Stimulated activated naive CD8-positive, alpha-beta T cell treated with anti-CD3 and anti-CD28 coated beads, Interleukin-15, amount 100 ng/mL, for 72 hours (primary cell): ENCODE measurements around the gene PIGT.

Experiments used
- ATAC-seq: fragments of 150-1000 bp; cut with Tn5 transposase; 2 replicates; pipeline ENCODE4 v1.10.0; 2021; ENCODE audit warnings: mild to moderate bottlenecking, moderate library complexity
- DNase-seq, 2 donors: peaks; one replicate each; pipeline ENCODE4 v3.0.0; 2021 to 2022
- H3K27ac Mint-ChIP-seq, 2 donors: one replicate each; pipeline ENCODE4 v1.8.0; 2022; ENCODE audit warnings: mild to moderate bottlenecking in 2 of 2, mixed read lengths in 2 of 2, moderate library complexity in 2 of 2
- H3K27me3 Mint-ChIP-seq: one replicate; pipeline ENCODE4 v1.8.0; 2022; ENCODE audit warnings: mixed read lengths
- H3K4me1 Mint-ChIP-seq: one replicate; pipeline ENCODE4 v1.8.0; 2022; ENCODE audit warnings: mild to moderate bottlenecking, mixed read lengths
- H3K4me3 Mint-ChIP-seq, 2 donors: one replicate each; pipeline ENCODE4 v1.8.0; 2022; ENCODE audit warnings: mild to moderate bottlenecking in 2 of 2, mixed read lengths in 2 of 2, moderate library complexity in 1 of 2
- H3K9me3 Mint-ChIP-seq, 2 donors: one replicate each; pipeline ENCODE4 v1.8.0; 2022; ENCODE audit warnings: mixed read lengths in 2 of 2

PIGT gene

DNA sequence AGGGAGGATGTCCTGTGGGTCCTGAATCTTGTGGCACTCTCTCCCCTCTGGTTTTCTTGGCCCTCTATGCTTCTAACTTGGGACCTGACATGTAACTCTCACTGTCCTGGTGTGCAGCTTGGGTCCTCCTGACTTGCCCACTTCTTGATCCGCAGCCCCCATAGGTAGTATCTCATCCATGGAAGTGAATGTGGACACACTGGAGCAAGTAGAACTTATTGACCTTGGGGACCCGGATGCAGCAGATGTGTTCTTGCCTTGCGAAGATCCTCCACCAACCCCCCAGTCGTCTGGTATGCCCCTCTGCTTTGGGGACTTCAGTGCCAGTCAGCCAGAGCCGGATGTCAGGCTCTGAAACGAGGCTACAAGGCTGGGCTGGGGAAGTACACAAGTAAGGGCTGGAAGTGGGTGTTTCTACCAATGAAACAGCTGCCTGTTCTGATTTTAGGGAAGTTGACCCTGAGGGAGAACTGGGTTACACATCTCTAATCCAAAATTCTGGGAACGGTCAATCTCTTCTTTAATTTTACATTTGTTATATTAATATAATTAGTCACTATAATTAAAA, 7.2 kb upstream of the PIGT start:
- ATAC-seq (no peak), DNase-seq (no peak)
- no peaks in the 10 kb centered on the region for H3K27me3 Mint-ChIP-seq
- peak overlapping the region; percentile 5 to 43 for H3K4me3 Mint-ChIP-seq
- no peaks in the 10 kb centered on the region for H3K9me3 Mint-ChIP-seq
- H3K27ac Mint-ChIP-seq: no peak overlapping the region
- peaks cover 35% of the 10 kb centered on the region for H3K4me1 Mint-ChIP-seq

DNA sequence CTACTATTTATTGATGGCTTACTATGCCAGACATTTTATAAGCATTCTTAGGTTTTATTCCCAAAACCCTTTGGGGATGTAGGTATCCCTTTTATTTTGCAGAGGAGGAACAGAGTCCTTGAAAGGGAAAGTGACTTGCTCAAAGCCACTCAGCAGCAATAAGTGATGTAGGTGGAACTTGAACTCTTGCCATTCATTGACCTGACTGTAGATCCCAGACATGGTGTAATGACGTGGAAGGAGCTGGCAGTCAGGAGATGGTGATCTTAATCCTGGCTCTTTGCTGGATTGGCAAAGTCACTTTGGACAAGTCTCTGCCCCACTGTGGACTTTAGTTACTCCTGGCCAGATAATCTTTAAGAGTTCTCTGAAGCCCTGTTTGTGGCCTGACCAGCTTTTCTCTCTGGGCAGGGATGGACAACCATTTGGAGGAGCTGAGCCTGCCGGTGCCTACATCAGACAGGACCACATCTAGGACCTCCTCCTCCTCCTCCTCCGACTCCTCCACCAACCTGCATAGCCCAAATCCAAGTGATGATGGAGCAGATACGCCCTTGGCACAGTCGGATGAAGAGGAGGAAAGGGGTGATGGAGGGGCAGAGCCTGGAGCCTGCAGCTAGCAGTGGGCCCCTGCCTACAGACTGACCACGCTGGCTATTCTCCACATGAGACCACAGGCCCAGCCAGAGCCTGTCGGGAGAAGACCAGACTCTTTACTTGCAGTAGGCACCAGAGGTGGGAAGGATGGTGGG, 6.2 kb upstream of the PIGT start:
- Mint-ChIP-seq H3K27me3 (no peaks in the 10 kb centered on the region), H3K4me1 (peaks cover 37% of the 10 kb centered on the region), H3K27ac (peak overlapping the region in 1 of 2 donors; percentile 43), H3K9me3 (no peaks in the 10 kb centered on the region), H3K4me3 (no peak overlapping the region)
- ATAC-seq (no peak), DNase-seq (no peak)

GRCh38 chr20:45410887-45411286, 5.1 kb upstream of the PIGT start:
- Mint-ChIP-seq H3K27me3 (no peaks in the 10 kb centered on the region), H3K9me3 (no peaks in the 10 kb centered on the region), H3K27ac (no peak overlapping the region), H3K4me1 (peaks cover 36% of the 10 kb centered on the region), H3K4me3 (no peak overlapping the region)
- no peak for DNase-seq
- ATAC-seq: no peak

DNA sequence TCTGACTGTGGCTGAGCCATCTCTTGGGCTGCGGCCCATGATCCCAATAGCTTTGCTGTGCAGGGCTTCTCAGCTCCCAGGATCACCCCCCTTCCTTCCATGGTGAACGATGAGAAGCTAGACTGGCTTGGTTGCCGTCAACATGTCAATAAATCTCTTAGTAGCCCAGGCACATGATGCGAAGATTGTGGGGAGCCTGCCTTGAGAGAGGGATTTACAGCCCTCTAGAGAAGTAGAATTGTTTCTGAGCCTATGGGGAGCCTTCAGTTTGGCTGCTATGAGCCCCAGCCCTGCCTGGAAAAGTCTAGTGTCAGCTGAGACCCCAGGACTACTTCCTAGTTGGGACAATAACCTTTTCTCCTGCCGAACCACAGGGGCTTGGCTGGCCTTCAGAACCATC, 3.3 kb upstream of the PIGT start:
- Mint-ChIP-seq H3K4me3 (no peak overlapping the region), H3K27me3 (no peaks in the 10 kb centered on the region), H3K4me1 (peaks cover 40% of the 10 kb centered on the region), H3K27ac (no peak overlapping the region), H3K9me3 (no peaks in the 10 kb centered on the region)
- no peak for ATAC-seq
- DNase-seq: no peak

DNA sequence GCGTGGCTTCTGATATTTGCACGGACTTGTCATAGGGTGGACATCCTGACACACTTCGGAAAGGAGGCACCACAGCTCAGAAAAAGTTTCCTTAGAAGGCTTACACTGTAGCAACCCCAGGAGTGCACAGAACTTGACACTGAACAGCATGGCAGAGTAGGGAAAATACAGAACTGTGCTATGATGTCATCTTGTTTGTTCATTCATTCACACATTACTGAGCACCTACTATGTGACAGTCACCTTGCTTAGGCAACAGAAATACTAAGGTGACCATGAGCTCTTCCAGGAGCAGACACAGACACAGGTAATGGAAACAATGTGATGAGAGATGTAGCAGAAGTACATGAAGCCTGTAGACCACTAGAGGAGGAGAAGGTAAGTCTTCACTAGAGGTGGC, 2.5 kb upstream of the PIGT start:
- H3K27ac Mint-ChIP-seq: no peak overlapping the region
- H3K4me3 Mint-ChIP-seq: no peak overlapping the region
- DNase-seq (no peak), ATAC-seq (no peak)
- H3K9me3 Mint-ChIP-seq: no peaks in the 10 kb centered on the region
- peaks cover 40% of the 10 kb centered on the region for H3K4me1 Mint-ChIP-seq
- no peaks in the 10 kb centered on the region for H3K27me3 Mint-ChIP-seq

GRCh38 chr20:45416917-45417316, 976 bp downstream of the PIGT start:
- peak overlapping the region; percentile 88 to 92 for H3K4me3 Mint-ChIP-seq
- DNase-seq (no peak), ATAC-seq (no peak)
- peaks cover 47% of the 10 kb centered on the region for H3K4me1 Mint-ChIP-seq
- no peaks in the 10 kb centered on the region for H3K27me3 Mint-ChIP-seq
- H3K9me3 Mint-ChIP-seq: no peaks in the 10 kb centered on the region
- peak overlapping the region; percentile 95 to 99 for H3K27ac Mint-ChIP-seq

- Mint-ChIP-seq H3K27me3 (no peaks in the 10 kb centered on the region), H3K9me3 (no peaks in the 10 kb centered on the region), H3K27ac (peak overlapping the region; percentile 83 to 91), H3K4me1 (peaks cover 44% of the 10 kb centered on the region), H3K4me3 (no peak overlapping the region)
- ATAC-seq (peak; percentile 47), DNase-seq (peak in 1 of 2 donors; percentile 13)
Observed at GRCh38 chr20:45419188-45420091, 3.5 kb downstream of the PIGT start.

DNA sequence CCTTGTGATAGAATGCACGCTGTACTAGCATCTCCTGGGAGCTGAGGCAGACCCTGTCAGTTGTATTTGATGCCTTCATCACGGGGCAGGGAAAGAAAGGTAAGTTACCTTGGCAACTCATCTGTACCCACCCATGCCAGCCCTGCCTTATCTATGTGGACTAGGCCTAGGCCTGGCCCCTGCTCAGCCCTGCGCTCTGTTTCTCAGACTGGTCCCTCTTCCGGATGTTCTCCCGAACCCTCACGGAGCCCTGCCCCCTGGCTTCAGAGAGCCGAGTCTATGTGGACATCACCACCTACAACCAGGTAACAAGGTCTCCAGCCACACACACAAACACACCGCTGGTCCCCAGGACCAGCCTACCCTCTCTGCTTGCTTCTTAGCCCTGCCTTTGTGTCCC, 4.2 kb downstream of the PIGT start:
- H3K4me3 Mint-ChIP-seq: no peak overlapping the region
- H3K27me3 Mint-ChIP-seq: no peaks in the 10 kb centered on the region
- peak overlapping the region; percentile 44 to 85 for H3K27ac Mint-ChIP-seq
- DNase-seq (no peak), ATAC-seq (no peak)
- H3K9me3 Mint-ChIP-seq: no peaks in the 10 kb centered on the region
- peaks cover 39% of the 10 kb centered on the region for H3K4me1 Mint-ChIP-seq

- Mint-ChIP-seq H3K9me3 (no peaks in the 10 kb centered on the region), H3K27ac (no peak overlapping the region), H3K27me3 (no peaks in the 10 kb centered on the region), H3K4me3 (no peak overlapping the region), H3K4me1 (peaks cover 9% of the 10 kb centered on the region)
- DNase-seq: no peak
- ATAC-seq: no peak
Observed at GRCh38 chr20:45423700-45424099, 7.8 kb downstream of the PIGT start.

GRCh38 chr20:45425561-45425960, 9.6 kb downstream of the PIGT start:
- DNase-seq (no peak), ATAC-seq (no peak)
- no peaks in the 10 kb centered on the region for H3K9me3 Mint-ChIP-seq
- no peaks in the 10 kb centered on the region for H3K4me1 Mint-ChIP-seq
- no peak overlapping the region for H3K27ac Mint-ChIP-seq
- no peak overlapping the region for H3K4me3 Mint-ChIP-seq
- H3K27me3 Mint-ChIP-seq: no peaks in the 10 kb centered on the region

GRCh38 chr20:45426320-45427016, 10.5 kb downstream of the PIGT start:
- peak overlapping the region in 1 of 2 donors; percentile 85 for H3K27ac Mint-ChIP-seq
- H3K27me3 Mint-ChIP-seq: no peaks in the 10 kb centered on the region
- no peaks in the 10 kb centered on the region for H3K4me1 Mint-ChIP-seq
- DNase-seq: no peak
- no peak for ATAC-seq
- H3K4me3 Mint-ChIP-seq: no peak overlapping the region
- H3K9me3 Mint-ChIP-seq: no peaks in the 10 kb centered on the region

DNA sequence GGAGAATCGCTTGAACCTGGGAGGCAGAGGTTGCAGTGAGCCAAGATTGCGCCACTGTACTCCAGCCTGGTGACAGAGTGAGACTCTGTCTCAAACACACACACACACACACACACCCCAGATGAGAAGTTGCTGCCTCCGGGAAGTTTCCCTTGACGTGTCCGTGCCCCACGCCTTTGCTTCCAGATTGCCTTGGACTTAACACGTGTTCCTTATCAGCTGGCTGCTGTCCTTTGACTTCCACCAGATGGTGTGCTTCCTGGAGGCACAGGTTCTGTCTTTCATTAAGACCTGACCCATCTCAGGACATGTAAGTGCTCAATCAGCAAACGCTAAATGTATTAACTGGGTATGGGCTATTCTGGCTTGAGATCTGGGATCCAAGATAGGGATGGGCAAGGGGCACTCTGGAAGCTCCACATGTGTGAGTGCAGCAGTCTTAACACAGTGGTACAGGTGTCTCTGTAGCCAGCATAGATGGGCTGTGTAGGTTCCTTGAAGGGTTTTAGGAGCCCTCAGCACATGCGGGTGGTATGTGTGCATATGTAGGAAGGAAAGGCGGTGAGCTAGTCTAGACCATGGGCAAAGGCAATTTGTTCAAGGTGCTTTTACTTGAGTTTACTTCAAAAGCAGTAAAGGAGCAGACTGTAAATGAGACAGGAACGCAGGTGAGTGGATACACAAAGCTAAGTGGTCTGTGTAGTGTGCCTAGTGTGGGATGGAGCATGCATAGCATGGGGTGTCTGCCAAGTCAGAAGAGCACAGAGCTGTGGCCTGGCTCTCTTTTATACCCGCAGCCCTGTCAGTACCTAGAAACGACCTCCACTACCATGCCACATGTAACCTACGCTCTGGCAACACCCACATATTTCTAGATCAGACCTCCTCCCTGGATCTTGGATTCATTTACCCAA, 11.6 kb downstream of the PIGT start:
- H3K27ac Mint-ChIP-seq: no peak overlapping the region
- peaks cover 7% of the 10 kb centered on the region for H3K4me1 Mint-ChIP-seq
- ATAC-seq (no peak), DNase-seq (no peak)
- H3K4me3 Mint-ChIP-seq: no peak overlapping the region
- H3K27me3 Mint-ChIP-seq: no peaks in the 10 kb centered on the region
- H3K9me3 Mint-ChIP-seq: no peaks in the 10 kb centered on the region

DNA sequence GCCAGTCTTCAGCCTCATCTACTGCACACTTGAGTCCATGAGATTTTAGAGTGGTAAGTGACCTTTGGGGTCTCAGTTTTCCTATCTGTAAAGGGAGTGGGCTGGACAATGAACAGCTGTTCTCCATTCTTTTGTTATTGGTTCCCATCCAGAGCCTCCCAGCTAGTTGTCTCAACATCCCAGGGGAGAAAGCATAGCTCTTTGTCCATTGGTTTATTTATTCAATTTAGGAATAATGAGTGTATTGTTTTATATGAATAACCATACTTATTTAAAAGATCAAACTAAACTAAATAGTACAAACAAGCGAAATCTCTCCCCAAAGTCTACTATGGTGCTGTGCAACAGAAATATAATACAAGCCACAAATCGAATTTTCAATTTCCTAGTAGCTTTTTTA, 13.7 kb downstream of the PIGT start:
- Mint-ChIP-seq H3K9me3 (no peaks in the 10 kb centered on the region), H3K4me1 (peaks cover 20% of the 10 kb centered on the region), H3K27ac (no peak overlapping the region), H3K27me3 (no peaks in the 10 kb centered on the region), H3K4me3 (no peak overlapping the region)
- no peak for ATAC-seq
- DNase-seq: no peak

DNA sequence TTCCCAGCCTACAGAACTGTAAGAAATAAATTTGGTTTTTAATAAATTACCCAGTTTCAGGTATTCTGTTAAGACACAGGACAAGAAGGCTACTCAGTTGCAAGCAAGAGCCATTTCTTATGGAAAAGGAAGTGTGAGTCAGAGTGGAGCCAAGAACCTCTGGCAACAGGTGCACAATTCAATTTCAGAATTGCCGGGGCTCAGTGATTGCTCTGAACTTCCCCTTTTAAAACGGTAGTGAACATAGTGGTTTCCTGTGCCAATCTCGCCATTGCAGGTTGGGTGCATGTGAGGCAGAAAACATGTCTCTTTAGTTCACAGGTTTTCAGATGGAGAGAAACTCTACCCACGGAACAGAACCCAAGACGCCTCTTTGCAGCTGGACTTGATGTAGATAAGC, 16.4 kb downstream of the PIGT start:
- no peaks in the 10 kb centered on the region for H3K27me3 Mint-ChIP-seq
- peaks cover 28% of the 10 kb centered on the region for H3K4me1 Mint-ChIP-seq
- ATAC-seq (peak; percentile 44), DNase-seq (peak in 1 of 2 donors; percentile 30)
- H3K4me3 Mint-ChIP-seq: no peak overlapping the region
- H3K27ac Mint-ChIP-seq: no peak overlapping the region
- no peaks in the 10 kb centered on the region for H3K9me3 Mint-ChIP-seq

DNA sequence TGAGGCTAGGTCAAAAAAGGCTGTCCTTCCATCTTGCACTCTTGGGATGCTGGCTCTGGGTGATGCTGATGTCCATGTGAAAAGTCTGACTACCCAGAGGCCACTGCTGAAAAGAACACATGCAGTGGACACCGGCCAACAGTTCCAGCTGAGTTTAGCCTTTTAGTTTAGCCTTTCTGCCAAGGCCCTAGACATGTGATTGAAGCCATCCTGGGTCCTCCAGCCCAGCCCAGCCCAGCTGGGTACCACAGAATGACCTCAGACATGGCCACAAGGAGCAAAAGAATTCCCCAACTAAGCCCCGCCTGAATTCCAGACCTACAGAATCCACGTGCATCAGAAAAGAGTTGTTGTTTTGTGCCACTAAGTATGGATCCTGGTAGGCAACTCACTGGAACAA, 17.4 kb downstream of the PIGT start:
- ATAC-seq (no peak), DNase-seq (no peak)
- no peak overlapping the region for H3K27ac Mint-ChIP-seq
- H3K4me1 Mint-ChIP-seq: peaks cover 28% of the 10 kb centered on the region
- no peaks in the 10 kb centered on the region for H3K27me3 Mint-ChIP-seq
- no peaks in the 10 kb centered on the region for H3K9me3 Mint-ChIP-seq
- H3K4me3 Mint-ChIP-seq: no peak overlapping the region
